OCI-LY3 (cell line): Measurements from ENCODE around the gene VPS13D.
"Not testable (repeated sequence)": the region's sequence is repeated elsewhere in the genome, so short reads cannot be mapped to it uniquely, and the experiment has no call there.

Experiments
- EZH2phosphoT487 ChIP-seq: fragments of 200-600 bp; shearing (Covaris generic); IDR thresholded peaks from 2 replicates; pipeline ENCODE4 v1.6.1; 2018; ENCODE audit warnings: antibody characterized with exemption, mixed run types, low read depth
- TF ChIP-seq, protein P1 (sequence below): fragments of 200-600, 300-600 bp; sonication (generic); IDR thresholded peaks from 2 replicates; pipeline ENCODE4 v1.5.1; 2014; ENCODE audit warnings: antibody characterized with exemption, low read length, low read depth

GRCh38 chr1:12324973-12325372, 95.1 kb downstream of the VPS13D start:
- TF ChIP-seq, protein P1, sequence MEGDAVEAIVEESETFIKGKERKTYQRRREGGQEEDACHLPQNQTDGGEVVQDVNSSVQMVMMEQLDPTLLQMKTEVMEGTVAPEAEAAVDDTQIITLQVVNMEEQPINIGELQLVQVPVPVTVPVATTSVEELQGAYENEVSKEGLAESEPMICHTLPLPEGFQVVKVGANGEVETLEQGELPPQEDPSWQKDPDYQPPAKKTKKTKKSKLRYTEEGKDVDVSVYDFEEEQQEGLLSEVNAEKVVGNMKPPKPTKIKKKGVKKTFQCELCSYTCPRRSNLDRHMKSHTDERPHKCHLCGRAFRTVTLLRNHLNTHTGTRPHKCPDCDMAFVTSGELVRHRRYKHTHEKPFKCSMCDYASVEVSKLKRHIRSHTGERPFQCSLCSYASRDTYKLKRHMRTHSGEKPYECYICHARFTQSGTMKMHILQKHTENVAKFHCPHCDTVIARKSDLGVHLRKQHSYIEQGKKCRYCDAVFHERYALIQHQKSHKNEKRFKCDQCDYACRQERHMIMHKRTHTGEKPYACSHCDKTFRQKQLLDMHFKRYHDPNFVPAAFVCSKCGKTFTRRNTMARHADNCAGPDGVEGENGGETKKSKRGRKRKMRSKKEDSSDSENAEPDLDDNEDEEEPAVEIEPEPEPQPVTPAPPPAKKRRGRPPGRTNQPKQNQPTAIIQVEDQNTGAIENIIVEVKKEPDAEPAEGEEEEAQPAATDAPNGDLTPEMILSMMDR: not testable (repeated sequence)
- TF ChIP-seq EZH2phosphoT487: not testable (repeated sequence)
